Diencephalon (tissue), 1 donor: ENCODE measurements around the gene BTBD6. TPM values are rescaled to one million over a fixed set of nuclear protein-coding genes. Genes with fewer than 3 reads are reported as not detected.

Source experiments
- total RNA-seq: library from RNA; depleted of rRNA; stranded (reverse); fragments of >200 nt; gene quantifications from one replicate; pipeline ENCODE4 v1.2.3, GENCODE V29; 2014

BTBD6 gene
- 43.1 TPM for total RNA-seq

GRCh38 chr14:105248368-105249181 is at the start of gene BTBD6:
BTBD6 (plus strand) TSS chr14:105248533; CDS start chr14:105248712, 179 bp downstream.

Other genes with a start within 250 kb of the BTBD6 start
- gene CDCA4, start 227.4 kb upstream of the BTBD6 start, total RNA-seq: 10.8 TPM
- 0.46 TPM for gene GPR132, start 183.1 kb upstream of the BTBD6 start, total RNA-seq
- 29.5 TPM for gene JAG2, start 79.8 kb upstream of the BTBD6 start, total RNA-seq
- 30.4 TPM for gene NUDT14, start 67.2 kb upstream of the BTBD6 start, total RNA-seq
- gene BRF1, start 52.5 kb downstream of the BTBD6 start, total RNA-seq: 74.0 TPM
- 98.5 TPM for gene PACS2, start 66.2 kb downstream of the BTBD6 start, total RNA-seq
- 0.46 TPM for gene TEX22, start 150.0 kb downstream of the BTBD6 start, total RNA-seq
- gene MTA1, start 171.3 kb downstream of the BTBD6 start, total RNA-seq: 49.4 TPM
- 106 TPM for gene CRIP2, start 226.3 kb downstream of the BTBD6 start, total RNA-seq
- 2.3 TPM for gene CRIP1, start 238.4 kb downstream of the BTBD6 start, total RNA-seq
- gene TEDC1, start 242.7 kb downstream of the BTBD6 start, total RNA-seq: 7.8 TPM